Astrocyte (in vitro differentiated cells and primary cell): ENCODE data around the gene ORAI2. TPM values are rescaled to one million over a fixed set of nuclear protein-coding genes. Genes with fewer than 3 reads are reported as not detected.

Experiments
- DNase-seq: peaks from one replicate; pipeline ENCODE4 v3.0.0-alpha.2; 2010; ENCODE audit warnings: low read depth
- FAIRE-seq: peaks from 2 replicates; lab custom pipeline; 2011; peaks lifted over from hg19 to GRCh38; lab: Jason Lieb, UNC
- H2AFZ ChIP-seq: 2 replicates; pipeline ENCODE4 v1.6.0; 2012; ENCODE audit warnings: low read depth, low read length, inconsistent platforms
- H3K27ac ChIP-seq: 2 replicates; pipeline ENCODE4 v1.5.1; 2011; ENCODE audit warnings: low read depth, low read length, inconsistent platforms
- H3K27me3 ChIP-seq: 2 replicates; pipeline ENCODE4 v1.6.0; 2011; ENCODE audit warnings: low read length, inconsistent platforms; ENCODE audit not compliant: insufficient read depth
- H3K36me3 ChIP-seq: 2 replicates; pipeline ENCODE4 v1.5.1; 2011; ENCODE audit warnings: low read length, inconsistent platforms; ENCODE audit not compliant: insufficient read depth
- H3K4me1 ChIP-seq: 2 replicates; pipeline ENCODE4 v1.5.1; 2011; ENCODE audit warnings: low read length, inconsistent platforms; ENCODE audit not compliant: insufficient read depth
- H3K4me2 ChIP-seq: 2 replicates; pipeline ENCODE4 v1.6.0; 2012; ENCODE audit warnings: low read length, inconsistent platforms
- H3K4me3 ChIP-seq: 2 replicates; pipeline ENCODE4 v1.5.1; 2011; ENCODE audit warnings: low read depth, mild to moderate bottlenecking, low read length, inconsistent platforms; ENCODE audit not compliant: insufficient read depth
- H3K79me2 ChIP-seq: 2 replicates; pipeline ENCODE4 v1.6.0; 2012; ENCODE audit warnings: mild to moderate bottlenecking, low read length, inconsistent platforms; ENCODE audit not compliant: insufficient read depth
- H3K9ac ChIP-seq: 2 replicates; pipeline ENCODE4 v1.6.0; 2012; ENCODE audit warnings: mild to moderate bottlenecking, low read length, inconsistent platforms
- H3K9me3 ChIP-seq: 2 replicates; pipeline ENCODE4 v1.5.1; 2012; ENCODE audit warnings: low read depth, mild to moderate bottlenecking, low read length, inconsistent platforms; ENCODE audit not compliant: insufficient read depth
- H4K20me1 ChIP-seq: 2 replicates; pipeline ENCODE4 v1.6.0; 2012; ENCODE audit warnings: low read length, inconsistent platforms; ENCODE audit not compliant: insufficient read depth
- H3K27ac Mint-ChIP-seq: one replicate; pipeline ENCODE4 v1.8.0; 2021; ENCODE audit warnings: mild to moderate bottlenecking, mixed read lengths; ENCODE audit not compliant: unreplicated experiment
- H3K27me3 Mint-ChIP-seq: one replicate; pipeline ENCODE4 v1.8.0; 2021; ENCODE audit warnings: low read depth, mixed read lengths; ENCODE audit not compliant: unreplicated experiment
- H3K36me3 Mint-ChIP-seq: one replicate; pipeline ENCODE4 v1.8.0; 2021; ENCODE audit warnings: low read depth, mixed read lengths; ENCODE audit not compliant: unreplicated experiment
- H3K4me1 Mint-ChIP-seq: one replicate; pipeline ENCODE4 v1.8.0; 2021; ENCODE audit warnings: low read depth, mixed read lengths; ENCODE audit not compliant: unreplicated experiment
- H3K4me3 Mint-ChIP-seq: one replicate; pipeline ENCODE4 v1.8.0; 2021; ENCODE audit warnings: mild to moderate bottlenecking, moderate library complexity, mixed read lengths; ENCODE audit not compliant: unreplicated experiment
- H3K9me3 Mint-ChIP-seq: one replicate; pipeline ENCODE4 v1.8.0; 2021; ENCODE audit warnings: mild to moderate bottlenecking, mixed read lengths; ENCODE audit not compliant: unreplicated experiment
- CTCF ChIP-seq: IDR thresholded peaks from 2 replicates; pipeline ENCODE4 v1.5.1; 2011; ENCODE audit warnings: low read depth, mild to moderate bottlenecking, inconsistent platforms, low read length, moderate library complexity; ENCODE audit not compliant: insufficient read depth
- EZH2 ChIP-seq: IDR thresholded peaks from 2 replicates; pipeline ENCODE4 v1.6.1; 2012; ENCODE audit warnings: mild to moderate bottlenecking, low read length, inconsistent platforms; ENCODE audit not compliant: insufficient read depth
- total RNA-seq: library from RNA; stranded (reverse); gene quantifications from 2 replicates; pipeline ENCODE4 v1.2.1, GENCODE V29; 2021

Gene ORAI2
- total RNA-seq, 1 donor from 2014 or later = 64.4 TPM

GRCh38 chr7:102432442-102433218, 745 bp upstream of the ORAI2 start:
- Histone ChIP-seq H3K27ac (no peak overlapping the region), H3K9ac (peak overlapping the region; percentile 88), H2AFZ (peak overlapping the region; percentile 56), H3K4me2 (peak overlapping the region; percentile 96), H3K4me3 (peak overlapping the region; percentile 75), H3K9me3 (no peaks in the 10 kb centered on the region), H3K4me1 (peaks cover 8% of the 10 kb centered on the region), H3K36me3 (peaks cover under 1% of the 10 kb centered on the region), H3K27me3 (no peaks in the 10 kb centered on the region), H4K20me1 (no peaks in the 10 kb centered on the region), H3K79me2 (peaks cover 22% of the 10 kb centered on the region)
- peak overlapping the region; percentile 80 for H3K4me3 Mint-ChIP-seq
- FAIRE-seq (no peak), DNase-seq (no peak)
- peaks cover 11% of the 10 kb centered on the region for H3K36me3 Mint-ChIP-seq
- H3K4me1 Mint-ChIP-seq = peaks cover 12% of the 10 kb centered on the region
- TF ChIP-seq EZH2 (no peak), CTCF (no peak)
- no peaks in the 10 kb centered on the region for H3K27me3 Mint-ChIP-seq
- peak overlapping the region; percentile 85 for H3K27ac Mint-ChIP-seq
- no peaks in the 10 kb centered on the region for H3K9me3 Mint-ChIP-seq

- no peaks in the 10 kb centered on the region for H4K20me1 ChIP-seq
- peak overlapping the region; percentile 75 for H3K4me3 ChIP-seq
- peaks cover 11% of the 10 kb centered on the region for H3K36me3 Mint-ChIP-seq
- DNase-seq (no peak), FAIRE-seq (no peak)
- H3K27me3 ChIP-seq = no peaks in the 10 kb centered on the region
- peaks cover 12% of the 10 kb centered on the region for H3K4me1 Mint-ChIP-seq
- peak overlapping the region; percentile 88 for H3K9ac ChIP-seq
- H3K27me3 Mint-ChIP-seq = no peaks in the 10 kb centered on the region
- peak overlapping the region; percentile 96 for H3K4me2 ChIP-seq
- H3K79me2 ChIP-seq = peaks cover 22% of the 10 kb centered on the region
- peak overlapping the region; percentile 89 for H3K4me3 Mint-ChIP-seq
- peaks cover 8% of the 10 kb centered on the region for H3K4me1 ChIP-seq
- H3K9me3 Mint-ChIP-seq = no peaks in the 10 kb centered on the region
- no peaks in the 10 kb centered on the region for H3K9me3 ChIP-seq
- TF ChIP-seq EZH2 (no peak), CTCF (no peak)
- no peak overlapping the region for H3K27ac ChIP-seq
- H3K27ac Mint-ChIP-seq = peak overlapping the region; percentile 84
- peak overlapping the region; percentile 66 for H2AFZ ChIP-seq
- no peaks in the 10 kb centered on the region for H3K36me3 ChIP-seq
Observed at GRCh38 chr7:102434039-102434486, 688 bp downstream of the ORAI2 start.

- Mint-ChIP-seq H3K9me3 (no peaks in the 10 kb centered on the region), H3K4me1 (peaks cover 16% of the 10 kb centered on the region), H3K27me3 (no peaks in the 10 kb centered on the region), H3K27ac (no peak overlapping the region), H3K36me3 (peaks cover 11% of the 10 kb centered on the region), H3K4me3 (peak overlapping the region; percentile 6)
- DNase-seq (no peak), FAIRE-seq (no peak)
- H3K4me3 ChIP-seq = no peak overlapping the region
- H4K20me1 ChIP-seq = peaks cover 4% of the 10 kb centered on the region
- peaks cover 22% of the 10 kb centered on the region for H3K79me2 ChIP-seq
- H3K4me2 ChIP-seq = no peak overlapping the region
- no peaks in the 10 kb centered on the region for H3K36me3 ChIP-seq
- no peak overlapping the region for H3K9ac ChIP-seq
- peaks cover 20% of the 10 kb centered on the region for H3K4me1 ChIP-seq
- TF ChIP-seq CTCF = no peak
- no peak for TF ChIP-seq EZH2
- no peaks in the 10 kb centered on the region for H3K27me3 ChIP-seq
- no peak overlapping the region for H2AFZ ChIP-seq
- no peaks in the 10 kb centered on the region for H3K9me3 ChIP-seq
- H3K27ac ChIP-seq = no peak overlapping the region
Observed at GRCh38 chr7:102436118-102436517, 2.7 kb downstream of the ORAI2 start.
